GM21381 (cell line): ENCODE results near the gene C10orf62.
"Not testable (repeated sequence)": the region's sequence is repeated elsewhere in the genome, so short reads cannot be mapped to it uniquely, and the experiment has no call there.

Experiments
- ATAC-seq: cut with Tn5 transposase; IDR thresholded peaks from one replicate; pipeline ENCODE4 v1.9.1; 2021; ENCODE audit warnings: mild to moderate bottlenecking, moderate library complexity; ENCODE audit not compliant: unreplicated experiment

C10orf62 gene

DNA sequence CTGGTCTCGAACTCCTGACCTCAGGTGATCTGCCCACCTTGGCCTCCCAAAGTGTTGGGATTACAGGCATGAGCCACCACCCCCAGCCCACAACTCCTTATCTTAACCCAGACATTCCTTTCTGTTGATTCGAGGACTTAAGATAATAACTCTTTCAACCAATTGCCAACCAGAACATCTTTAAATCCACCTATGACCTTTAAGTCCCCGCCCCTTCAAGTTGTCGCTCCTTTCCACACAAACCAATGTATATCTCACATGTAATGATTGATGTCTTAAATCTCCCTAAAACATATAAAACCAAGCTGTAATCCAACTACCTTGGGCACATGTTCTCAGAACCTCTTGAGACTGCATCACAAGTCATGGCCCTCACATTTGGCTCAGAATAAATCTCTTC, 24.7 kb upstream of the C10orf62 start:
- ATAC-seq: no peak

- ATAC-seq: no peak
Measured at GRCh38 chr10:97566336-97566996, 23.1 kb upstream of the C10orf62 start.

DNA sequence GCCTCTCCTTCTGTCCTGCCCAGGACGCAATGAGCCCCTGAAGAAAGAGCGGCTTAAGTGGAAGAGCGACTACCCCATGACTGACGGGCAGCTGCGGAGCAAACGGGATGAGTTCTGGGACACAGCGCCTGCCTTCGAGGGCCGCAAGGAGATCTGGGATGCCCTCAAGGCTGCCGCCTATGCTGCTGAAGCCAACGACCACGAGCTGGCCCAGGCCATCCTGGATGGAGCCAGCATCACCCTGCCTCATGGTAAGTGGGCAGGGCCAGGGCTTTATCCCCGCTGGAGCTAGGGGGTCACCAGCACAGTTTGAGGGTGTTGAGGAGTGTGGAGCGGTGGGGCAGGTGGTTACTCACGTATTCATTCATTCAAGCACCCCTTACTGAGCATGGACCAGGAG, 21.6 kb upstream of the C10orf62 start:
- no peak for ATAC-seq

GRCh38 chr10:97570146-97570788, 19.3 kb upstream of the C10orf62 start:
- ATAC-seq: no peak

GRCh38 chr10:97570789-97571471, 18.6 kb upstream of the C10orf62 start:
- no peak for ATAC-seq

DNA sequence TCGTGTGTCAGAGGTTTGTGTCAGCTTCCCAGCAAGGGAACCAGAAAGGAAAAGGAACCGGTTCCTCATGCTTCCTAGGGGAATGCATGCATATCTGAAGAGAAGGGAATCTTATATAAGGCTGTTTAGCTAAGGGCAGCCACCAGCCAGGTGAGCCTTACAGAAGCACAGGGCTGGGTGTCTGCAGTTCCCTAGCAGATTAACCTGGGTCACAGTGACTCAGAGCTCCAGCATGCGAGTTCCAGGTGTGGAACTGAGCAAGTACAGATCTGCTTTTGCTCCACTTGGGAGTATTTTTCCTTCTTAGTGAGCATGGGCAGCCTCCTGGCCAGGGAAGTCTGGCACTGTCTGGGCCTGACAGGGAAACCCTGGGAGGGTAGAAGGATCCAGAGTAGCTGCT, 17.9 kb upstream of the C10orf62 start:
- no peak for ATAC-seq

GRCh38 chr10:97572214-97572989, 17.1 kb upstream of the C10orf62 start, which contains the start of gene ANKRD2:
TSS of gene ANKRD2 (plus strand) at chr10:97572779. CDS start at chr10:97572789, 10 bp downstream.
- ATAC-seq: no peak

GRCh38 chr10:97573021-97573420, 16.5 kb upstream of the C10orf62 start:
- no peak for ATAC-seq

DNA sequence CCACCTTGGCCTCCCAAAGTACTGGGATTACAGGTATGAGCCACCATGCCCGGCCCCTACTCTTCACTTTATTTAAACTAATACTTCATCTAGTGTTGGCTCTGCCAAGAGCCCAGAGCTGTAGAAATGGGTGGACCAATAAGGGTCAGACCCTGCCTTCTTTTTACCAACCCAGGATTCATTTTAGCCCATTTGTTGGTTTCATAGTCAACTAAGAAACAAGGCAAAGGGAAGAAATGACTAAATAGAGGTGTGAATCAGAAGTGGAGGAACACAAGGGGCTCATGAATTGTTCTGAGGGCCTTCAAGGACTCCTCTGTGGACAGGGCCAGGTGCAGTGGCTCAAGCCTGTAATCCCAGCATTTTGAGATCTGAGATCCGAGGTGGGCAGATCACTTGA, 15.8 kb upstream of the C10orf62 start:
- no peak for ATAC-seq

- ATAC-seq: no peak
Measured at GRCh38 chr10:97574374-97575126, 15.0 kb upstream of the C10orf62 start.

GRCh38 chr10:97575127-97575668, 14.3 kb upstream of the C10orf62 start:
- no peak for ATAC-seq

- ATAC-seq: not testable (repeated sequence)
Measured at GRCh38 chr10:97576487-97576886, 13.0 kb upstream of the C10orf62 start.

DNA sequence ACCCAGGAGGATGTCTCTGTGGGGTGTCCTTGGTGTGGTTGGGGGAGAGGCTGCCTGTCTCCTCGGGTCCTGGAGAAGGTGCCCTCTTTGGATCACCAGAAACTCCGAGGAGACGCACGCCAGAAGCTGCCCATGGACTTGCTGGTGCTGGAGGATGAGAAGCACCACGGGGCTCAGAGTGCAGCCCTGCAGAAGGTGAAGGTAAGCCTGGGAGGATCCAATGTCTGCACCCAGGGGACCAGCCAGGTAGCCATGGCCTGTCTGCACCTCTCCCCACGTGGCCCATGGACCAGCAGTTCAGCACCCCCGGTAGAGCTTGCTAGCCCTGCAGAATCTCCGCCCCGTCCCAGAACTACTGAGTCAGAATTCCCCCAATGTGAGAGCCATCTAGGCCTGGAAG, 11.8 kb upstream of the C10orf62 start:
- ATAC-seq: no peak

DNA sequence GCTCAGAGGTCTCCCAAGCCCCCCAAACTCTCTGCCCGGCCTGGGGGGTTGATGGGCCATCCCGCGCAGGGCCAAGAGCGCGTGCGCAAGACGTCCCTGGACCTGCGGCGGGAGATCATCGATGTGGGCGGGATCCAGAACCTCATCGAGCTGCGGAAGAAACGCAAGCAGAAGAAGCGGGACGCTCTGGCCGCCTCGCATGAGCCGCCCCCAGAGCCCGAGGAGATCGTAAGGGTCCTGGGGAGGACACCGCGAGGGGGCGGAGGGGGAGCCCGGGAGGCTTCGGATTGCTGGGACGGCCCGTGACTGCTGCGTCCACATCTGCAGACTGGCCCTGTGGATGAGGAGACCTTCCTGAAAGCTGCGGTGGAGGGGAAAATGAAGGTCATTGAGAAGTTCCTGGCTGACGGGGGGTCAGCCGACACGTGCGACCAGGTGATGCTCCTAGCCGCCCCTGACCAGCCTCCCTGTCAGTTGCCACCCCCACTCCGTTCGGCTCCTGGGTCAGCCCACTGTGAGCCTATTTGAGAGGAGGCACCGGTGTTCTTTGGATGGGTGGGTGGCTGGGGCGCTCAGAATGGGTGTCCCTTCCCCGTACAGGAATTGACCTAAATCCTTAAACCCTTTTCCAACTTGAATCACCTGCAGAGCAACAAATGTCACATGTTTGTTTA, 11.2 kb upstream of the C10orf62 start:
- no peak for ATAC-seq

GRCh38 chr10:97580421-97581367, 8.8 kb upstream of the C10orf62 start:
- no peak for ATAC-seq

GRCh38 chr10:97582169-97582568, 7.4 kb upstream of the C10orf62 start:
- no peak for ATAC-seq

GRCh38 chr10:97583476-97583875, 6.0 kb upstream of the C10orf62 start:
- no peak for ATAC-seq

DNA sequence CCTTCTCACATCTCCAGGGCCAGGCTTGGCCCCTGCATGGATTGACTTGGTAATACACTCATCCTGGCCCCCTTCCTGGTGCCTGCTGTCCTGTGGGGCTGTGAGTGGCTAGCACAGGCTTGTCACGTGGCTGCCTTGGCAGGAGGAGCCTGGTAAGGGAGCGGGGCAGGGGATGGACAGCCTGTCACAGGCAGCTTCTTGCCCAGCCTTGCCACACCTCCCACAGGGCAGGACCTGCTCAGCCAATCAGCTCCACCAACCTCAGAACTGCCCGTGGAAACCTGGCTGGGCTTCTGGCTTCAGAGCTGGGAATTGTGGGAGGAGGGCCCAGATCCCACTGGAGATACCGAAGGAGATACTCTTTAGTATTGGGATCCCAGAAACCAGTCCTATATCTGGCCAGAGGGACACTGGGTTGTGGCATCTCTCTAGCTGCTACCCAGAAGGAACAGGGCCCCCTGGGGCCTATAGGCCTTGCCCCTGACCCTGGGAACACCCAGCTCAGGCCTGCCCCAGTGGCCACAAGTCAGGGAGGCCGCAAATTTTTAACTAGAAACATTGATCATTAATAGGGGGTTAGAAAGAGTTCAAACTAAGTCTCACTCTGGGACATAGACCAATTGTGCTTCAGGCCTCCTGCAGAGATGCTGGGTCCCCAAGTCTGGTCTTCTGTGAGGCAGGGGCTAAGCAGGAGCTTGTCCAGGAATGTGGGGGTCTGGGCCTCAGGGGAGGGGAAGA, 5.3 kb upstream of the C10orf62 start, which contains the start of gene HOGA1:
Gene HOGA1, plus strand, starts transcription at position 330 of the 738 bp plus-strand sequence. Its CDS starts 315 bp downstream, at position 645.
- ATAC-seq: no peak
